ENCODE measurements around the gene IDE. TPM values are rescaled to one million over a fixed set of nuclear protein-coding genes. Genes with fewer than 3 reads are reported as not detected.
"Not testable (repeated sequence)": the region's sequence is repeated elsewhere in the genome, so short reads cannot be mapped to it uniquely, and the experiment has no call there.

Gene IDE
- total RNA-seq, 2 experiments from 2014 or later: 32.3 to 40.1 TPM

GRCh38 chr10:92411406-92411805 is 162.5 kb downstream of the IDE start:
- ChIA-PET CTCF (no interaction called here), POLR2A (interaction anchor here (0.6 kb wide), 1 partner anchor 1614 kb away, joined by 3 read pairs; no protein-coding TSS in a partner anchor)
- Mint-ChIP-seq H3K4me1 (ENCODE audit: low read depth) (no peaks in the 10 kb centered on the region), H3K4me3 (no peak overlapping the region), H3K36me3 (no peaks in the 10 kb centered on the region), H3K27me3 (peaks cover 13% of the 10 kb centered on the region), H3K27ac (no peak overlapping the region), H3K9me3 (peaks cover 4% of the 10 kb centered on the region)
- DNase-seq: no peak
- intact Hi-C loops (cut with micrococcal nuclease): no loop called here

- ChIA-PET CTCF (no interaction called here), POLR2A (no interaction called here)
- Mint-ChIP-seq H3K27ac (no peak overlapping the region), H3K27me3 (peaks cover 9% of the 10 kb centered on the region), H3K36me3 (no peaks in the 10 kb centered on the region), H3K4me3 (no peak overlapping the region), H3K4me1 (ENCODE audit: low read depth) (no peaks in the 10 kb centered on the region), H3K9me3 (no peaks in the 10 kb centered on the region)
- no peak for DNase-seq
- intact Hi-C loops (cut with micrococcal nuclease): no loop called here
Observed at GRCh38 chr10:92410501-92410900, 163.4 kb downstream of the IDE start.

- Mint-ChIP-seq H3K4me3 (no peak overlapping the region), H3K4me1 (ENCODE audit: low read depth) (no peaks in the 10 kb centered on the region), H3K9me3 (no peaks in the 10 kb centered on the region), H3K27me3 (peaks cover 8% of the 10 kb centered on the region), H3K27ac (no peak overlapping the region), H3K36me3 (no peaks in the 10 kb centered on the region)
- DNase-seq: no peak
- CTCF ChIA-PET: no interaction called here
- POLR2A ChIA-PET: no interaction called here
- intact Hi-C loops (cut with micrococcal nuclease): no loop called here
Observed at GRCh38 chr10:92408017-92408361, 165.9 kb downstream of the IDE start.

GRCh38 chr10:92407305-92408016 is 166.4 kb downstream of the IDE start:
- H3K9me3 Mint-ChIP-seq: no peaks in the 10 kb centered on the region
- intact Hi-C loops (cut with micrococcal nuclease): no loop called here
- peaks cover 6% of the 10 kb centered on the region for H3K27me3 Mint-ChIP-seq
- ChIA-PET CTCF (no interaction called here), POLR2A (no interaction called here)
- no peaks in the 10 kb centered on the region for H3K36me3 Mint-ChIP-seq
- no peak overlapping the region for H3K4me3 Mint-ChIP-seq
- H3K27ac Mint-ChIP-seq: no peak overlapping the region
- no peaks in the 10 kb centered on the region for H3K4me1 Mint-ChIP-seq (ENCODE audit: low read depth)
- DNase-seq: no peak

GRCh38 chr10:92405419-92405924 is 168.4 kb downstream of the IDE start:
- H3K27me3 Mint-ChIP-seq: peaks cover 6% of the 10 kb centered on the region

GRCh38 chr10:92404612-92405418 is 169.1 kb downstream of the IDE start:
- CTCF ChIA-PET: no interaction called here
- Mint-ChIP-seq H3K27ac (no peak overlapping the region), H3K27me3 (peaks cover 6% of the 10 kb centered on the region)

More at GRCh38 chr10:92405419-92405924, 168.4 kb downstream of the IDE start:
- ChIA-PET CTCF (no interaction called here), POLR2A (no interaction called here)
- Mint-ChIP-seq H3K4me3 (no peak overlapping the region), H3K27ac (no peak overlapping the region), H3K9me3 (no peaks in the 10 kb centered on the region), H3K4me1 (ENCODE audit: low read depth) (no peaks in the 10 kb centered on the region), H3K36me3 (no peaks in the 10 kb centered on the region)
- no peak for DNase-seq
- intact Hi-C loops (cut with micrococcal nuclease): no loop called here

GRCh38 chr10:92402234-92402633 is 171.7 kb downstream of the IDE start:
- H3K9me3 Mint-ChIP-seq, POLR2A ChIA-PET, H3K27ac Mint-ChIP-seq: not testable (repeated sequence)

More at GRCh38 chr10:92404612-92405418, 169.1 kb downstream of the IDE start:
- H3K4me3 Mint-ChIP-seq: no peak overlapping the region
- intact Hi-C loops (cut with micrococcal nuclease): no loop called here
- no peaks in the 10 kb centered on the region for H3K9me3 Mint-ChIP-seq
- POLR2A ChIA-PET: no interaction called here
- DNase-seq: no peak
- H3K4me1 Mint-ChIP-seq (ENCODE audit: low read depth): no peaks in the 10 kb centered on the region
- H3K36me3 Mint-ChIP-seq: no peaks in the 10 kb centered on the region

More at GRCh38 chr10:92402234-92402633, 171.7 kb downstream of the IDE start:
- DNase-seq; H3K4me3 Mint-ChIP-seq; intact Hi-C loops (cut with micrococcal nuclease); H3K27me3 Mint-ChIP-seq; H3K36me3 Mint-ChIP-seq; CTCF ChIA-PET; H3K4me1 Mint-ChIP-seq (ENCODE audit: low read depth): not testable (repeated sequence)

Other genes with a start within 250 kb of the IDE start
- 10 to 100 TPM; 56.3 to 57.3 TPM for gene KIF11, start 19.0 kb upstream of the IDE start, total RNA-seq
- under 1 TPM; 0.31 to 0.55 TPM for gene HHEX, start 115.9 kb upstream of the IDE start, total RNA-seq